GOT3 (cell line): ENCODE results near the gene MTOR.

Experiments used
- DNase-seq: peaks from one replicate; lab custom pipeline; 2025; ENCODE audit warnings: mixed read lengths; lab: John Stamatoyannopoulos, UW

Gene MTOR

DNA sequence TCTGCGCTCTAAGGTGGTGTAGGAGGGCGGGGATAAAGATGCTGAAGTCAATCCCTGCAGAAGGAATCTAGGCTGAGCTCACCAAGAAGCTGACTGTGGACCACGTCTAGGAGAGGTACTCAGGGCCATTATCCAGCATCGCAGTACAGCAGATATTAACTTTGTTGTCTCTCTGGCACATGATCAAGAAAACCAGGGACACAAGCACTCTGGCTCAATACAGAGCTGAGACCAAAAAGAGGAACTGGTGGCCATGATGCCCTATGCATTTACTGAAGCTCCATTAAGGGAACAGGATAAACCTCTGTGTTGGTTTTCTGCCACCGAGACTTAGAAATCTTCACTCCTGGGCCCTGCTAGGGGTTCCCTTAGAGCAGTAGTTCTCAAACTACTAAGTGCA lies 111.2 kb downstream of the MTOR start:
- no peak for DNase-seq

DNA sequence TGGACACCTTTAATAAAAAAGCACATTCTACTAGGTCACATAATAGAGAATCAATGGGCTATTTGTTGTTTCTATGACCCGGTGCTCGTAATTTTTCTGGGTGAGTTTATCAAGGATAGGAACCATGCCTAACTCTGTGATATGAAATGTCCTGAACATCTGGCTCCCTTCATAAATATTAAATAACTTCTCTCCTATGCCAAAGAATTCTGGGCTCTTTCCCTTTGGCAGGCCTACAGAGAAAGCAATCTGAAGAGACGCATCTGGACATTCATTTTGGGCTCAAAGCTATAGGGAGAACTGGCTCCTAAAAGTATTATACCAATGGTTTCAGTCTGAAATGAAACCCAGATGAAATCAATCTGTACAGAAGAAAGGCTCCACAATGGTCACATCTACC lies 112.0 kb downstream of the MTOR start:
- no peak for DNase-seq

- no peak for DNase-seq
These were observed 115.1 kb downstream of the MTOR start for GRCh38 chr1:11147197-11147770.

- no peak for DNase-seq
These were observed 116.6 kb downstream of the MTOR start for GRCh38 chr1:11145741-11146140.

GRCh38 chr1:11144570-11145256 lies 117.6 kb downstream of the MTOR start:
- no peak for DNase-seq

DNA sequence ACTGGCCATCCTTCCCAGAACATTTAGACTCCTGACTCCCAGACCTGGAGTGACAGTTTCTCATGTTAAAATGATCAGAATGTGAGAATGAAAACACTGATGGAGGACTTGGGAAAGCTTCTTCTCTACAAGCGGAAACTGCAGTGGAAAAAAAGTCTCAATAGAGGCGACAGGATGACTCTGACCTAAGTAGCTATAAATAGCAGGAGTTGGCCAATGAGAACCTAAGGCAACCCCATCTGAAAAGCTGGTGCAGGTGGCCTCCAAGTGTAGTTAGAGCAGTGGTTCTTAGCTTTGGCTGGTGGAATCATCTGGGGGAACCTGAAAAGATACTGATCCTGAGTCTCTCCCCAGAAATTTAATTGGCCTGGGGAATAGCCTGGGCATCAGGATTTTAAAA lies 118.4 kb downstream of the MTOR start:
- DNase-seq, result no peak

DNA sequence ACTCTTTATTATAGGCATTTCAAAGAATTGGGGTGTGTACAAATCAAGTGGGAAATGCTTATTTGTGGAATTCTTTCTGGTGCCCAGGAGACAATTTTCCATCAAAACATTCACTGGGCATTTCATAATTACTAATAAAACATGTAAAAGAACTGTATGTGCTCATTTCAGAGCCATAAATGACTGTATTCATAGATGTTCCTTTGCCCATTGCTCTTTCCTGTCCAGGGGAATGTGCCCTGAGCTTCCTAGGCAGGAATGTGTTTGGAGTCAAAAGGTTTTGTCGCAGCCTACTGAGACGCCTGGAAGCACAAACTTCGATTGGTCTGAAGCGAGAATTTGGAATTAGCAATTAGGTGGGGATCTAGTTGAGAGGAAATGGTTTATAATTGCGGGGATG lies 119.0 kb downstream of the MTOR start:
- no peak for DNase-seq

GRCh38 chr1:11142618-11143391 lies 119.5 kb downstream of the MTOR start:
- no peak for DNase-seq

- DNase-seq, result no peak
These were observed 123.4 kb downstream of the MTOR start for GRCh38 chr1:11138952-11139351.

GRCh38 chr1:11138029-11138428 lies 124.3 kb downstream of the MTOR start:
- no peak for DNase-seq

GRCh38 chr1:11134898-11135266 lies 127.5 kb downstream of the MTOR start:
- DNase-seq, result no peak

GRCh38 chr1:11134251-11134897 lies 128.0 kb downstream of the MTOR start:
- no peak for DNase-seq

GRCh38 chr1:11132563-11133293 lies 129.6 kb downstream of the MTOR start:
- no peak for DNase-seq

DNA sequence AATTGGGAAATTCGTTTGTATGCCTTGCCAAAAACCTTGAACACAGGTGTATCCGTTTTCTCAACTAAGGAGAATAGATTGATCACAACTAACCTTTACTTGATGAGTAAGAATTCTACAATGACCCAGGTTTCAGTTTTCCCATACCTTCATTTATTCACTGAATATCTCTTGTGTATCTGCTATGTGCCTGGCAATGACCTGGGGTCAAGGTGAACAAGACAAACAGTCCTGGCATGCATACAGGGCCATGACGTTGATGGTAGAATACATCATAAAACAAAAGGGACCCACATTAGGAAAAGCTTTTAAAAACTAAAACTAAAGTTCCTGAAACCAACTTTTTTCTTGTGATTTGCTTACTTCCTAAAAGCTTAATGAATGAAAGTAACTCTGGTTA lies 130.5 kb downstream of the MTOR start:
- no peak for DNase-seq

- no peak for DNase-seq
These were observed 131.9 kb downstream of the MTOR start for GRCh38 chr1:11130406-11130805.

DNA sequence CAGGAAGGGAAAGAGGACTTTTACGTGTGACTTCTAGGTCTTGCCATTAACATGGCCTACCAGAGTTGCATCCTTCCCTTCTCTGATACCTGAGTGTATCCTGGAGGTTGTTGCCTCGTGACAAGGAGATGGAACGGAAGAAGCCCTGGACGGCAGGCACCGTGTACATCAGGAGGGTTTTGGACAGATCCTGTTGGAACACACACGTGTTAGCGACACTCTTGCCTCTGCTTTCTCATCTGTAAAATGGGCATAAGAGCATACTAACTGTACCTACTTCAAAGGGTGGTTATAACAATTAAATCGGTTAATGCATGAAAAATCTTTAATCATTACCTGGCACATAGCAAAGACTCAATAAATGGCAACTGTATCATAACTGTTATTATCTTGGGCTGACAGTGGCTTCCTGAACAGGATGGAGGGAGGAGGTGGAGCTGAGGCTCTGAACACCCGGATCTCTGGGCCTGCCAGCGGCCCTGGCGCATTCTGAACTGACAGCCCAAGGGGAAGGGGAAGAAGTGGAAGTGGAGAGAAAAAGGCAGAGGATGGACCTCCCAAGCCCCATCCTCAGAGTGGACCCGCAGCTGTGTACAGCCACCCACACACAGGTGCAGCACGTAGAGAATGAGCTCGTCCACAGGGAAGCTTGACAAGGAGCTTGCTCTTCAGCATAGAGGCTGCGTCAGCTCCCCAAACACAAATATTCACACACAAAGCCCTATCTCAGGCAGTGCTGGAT lies 132.5 kb downstream of the MTOR start:
- DNase-seq, result no peak

DNA sequence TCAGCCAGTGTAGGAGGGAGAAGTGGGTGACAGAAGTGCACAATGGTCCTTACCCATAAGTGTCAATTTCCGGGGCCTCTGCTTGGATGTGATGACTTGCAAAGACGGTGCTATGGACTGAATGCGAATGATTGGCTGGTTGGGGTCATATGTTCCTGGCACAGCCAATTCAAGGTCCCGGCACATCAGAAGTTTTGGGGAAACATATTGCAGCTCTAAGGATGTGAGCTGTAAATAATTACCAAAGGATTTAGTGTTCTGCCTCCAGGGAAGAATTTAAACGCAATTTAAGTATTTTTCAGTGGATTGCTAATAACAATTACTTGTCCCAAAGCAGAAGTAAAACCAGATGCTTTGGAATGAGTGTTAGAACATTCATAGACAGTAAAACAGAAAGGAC lies 135.8 kb downstream of the MTOR start:
- DNase-seq, result no peak

DNA sequence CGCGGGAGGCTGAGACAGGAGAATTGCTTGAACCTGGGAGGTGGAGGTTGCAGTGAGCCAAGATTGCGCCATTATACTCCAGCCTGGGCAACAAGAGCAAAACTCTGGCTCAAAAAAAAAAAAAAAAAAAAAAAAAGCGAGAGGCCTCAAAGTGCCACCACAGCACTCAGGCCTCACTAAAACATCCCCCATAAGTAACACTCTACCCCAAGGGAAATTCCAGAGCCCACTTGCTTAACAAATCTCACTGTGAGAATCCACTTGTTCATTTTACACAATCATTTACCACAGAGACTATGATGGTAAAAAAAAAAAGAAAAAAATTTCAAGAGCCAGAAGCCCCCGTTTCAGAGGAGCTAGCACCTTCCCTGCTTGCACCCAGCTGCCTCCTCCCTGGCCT lies 136.4 kb downstream of the MTOR start:
- no peak for DNase-seq

- no peak for DNase-seq
These were observed 137.4 kb downstream of the MTOR start for GRCh38 chr1:11124965-11125364.

DNA sequence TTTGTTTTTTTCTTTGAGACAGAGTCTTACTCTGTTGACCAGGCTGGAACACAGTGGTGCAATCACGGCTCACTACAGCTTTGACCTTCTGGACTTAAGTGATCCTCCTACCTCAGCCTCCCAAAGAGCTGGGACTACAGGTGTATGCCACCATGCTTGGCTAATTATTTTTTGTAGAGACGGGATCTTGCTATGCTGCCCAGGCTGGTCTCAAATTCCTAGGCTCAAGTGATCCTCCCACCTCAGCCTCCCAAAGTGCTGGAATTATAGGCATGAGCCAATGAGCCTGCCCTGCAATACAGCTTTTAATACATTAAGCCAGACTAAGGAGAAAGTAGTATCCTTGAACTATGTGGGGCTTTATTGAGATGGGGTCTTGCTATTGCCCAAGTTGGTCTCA lies 146.0 kb downstream of the MTOR start:
- no peak for DNase-seq

GRCh38 chr1:11114966-11115365 lies 147.4 kb downstream of the MTOR start:
- DNase-seq, result no peak
